HCT116 (cell line): ENCODE results near the gene CEBPB. TPM values are rescaled to one million over a fixed set of nuclear protein-coding genes. Genes with fewer than 3 reads are reported as not detected.

Experiments used
- ATAC-seq: fragments of 200-7000 bp; cut with Tn5 transposase; 2 replicates; pipeline ENCODE4 v1.9.1; 2020; ENCODE audit warnings: mild to moderate bottlenecking, moderate library complexity
- BruUV-seq: library from RNA; stranded (reverse); fragments of 400-500 nt; replicated peaks from 2 replicates; lab custom pipeline; 2021; lab: Mats Ljungman, UMichigan
- CTCF ChIA-PET: fragments of 300-600 bp; sonication (Branson Sonifier 250); formaldehyde crosslinking; loops from one replicate; lab custom pipeline; 2021; ENCODE audit warnings: antibody characterized with exemption; lab: Charles Lee
- POLR2A ChIA-PET: fragments of 300-600, 350-600 bp; sonication (Branson Sonifier 250); formaldehyde crosslinking; loops from one replicate; lab custom pipeline; 2021; ENCODE audit warnings: antibody characterized with exemption; lab: Charles Lee
- RAD21 ChIA-PET, 2 experiments: fragments of 300-600 bp; sonication (Branson Sonifier 250); formaldehyde crosslinking; loops; one replicate each; lab custom pipeline; 2023; ENCODE audit warnings: low total read pairs in 2 of 2; ENCODE audit not compliant: uncharacterized antibody in 2 of 2, unreplicated experiment in 2 of 2, low non-redundant PET in 1 of 2; lab: Charles Lee
- DNase-seq: peaks from one replicate; pipeline ENCODE4 v3.0.0-alpha.2; 2010; ENCODE audit warnings: low read depth, low spot score
- H2AFZ ChIP-seq: fragments of 200-600 bp; shearing (Covaris generic), sonication (generic); 2 replicates; pipeline ENCODE4 v1.6.1; 2017; ENCODE audit warnings: low read depth, mixed run types, mixed read lengths, antibody characterized with exemption, low read length; ENCODE audit not compliant: poor library complexity, severe bottlenecking
- H3K27ac ChIP-seq: 2 replicates; pipeline ENCODE4 v1.5.1; 2012; ENCODE audit warnings: low read depth, low read length
- H3K27me3 ChIP-seq: fragments of 200-600 bp; sonication (generic); 2 replicates; pipeline ENCODE4 v1.6.1; 2016; ENCODE audit warnings: mixed run types, low read length, mixed read lengths; ENCODE audit not compliant: insufficient read depth
- H3K36me3 ChIP-seq, 2 experiments: fragments of 200-500 bp in 1 of 2; fragments of 200-600 bp in 1 of 2; sonication (Bioruptor generic) in 1 of 2; sonication (generic) in 1 of 2; 2 replicates each; pipeline versions ENCODE4 v1.5.1 to v1.6.1; 2014 to 2016; ENCODE audit warnings: low read length in 2 of 2, inconsistent platforms in 1 of 2, mixed read lengths in 1 of 2, mixed run types in 1 of 2; ENCODE audit not compliant: insufficient read depth in 2 of 2, control insufficient read depth in 1 of 2
- H3K4me1 ChIP-seq, 2 experiments: fragments of 200-600 bp in 1 of 2; sonication (generic) in 1 of 2; 2 replicates each; pipeline versions ENCODE4 v1.5.1 to v1.6.1; 2012 to 2017; ENCODE audit warnings: low read length in 2 of 2, inconsistent platforms in 1 of 2, mild to moderate bottlenecking in 1 of 2, mixed read lengths in 1 of 2, mixed run types in 1 of 2, moderate library complexity in 1 of 2; ENCODE audit not compliant: insufficient read depth in 2 of 2, control insufficient read depth in 1 of 2
- H3K4me2 ChIP-seq: fragments of 200-600 bp; sonication (generic); 2 replicates; pipeline ENCODE4 v1.6.1; 2017; ENCODE audit warnings: mixed run types, low read length, mixed read lengths
- H3K4me3 ChIP-seq, 2 experiments: fragments of 200-600 bp in 1 of 2; sonication (generic) in 1 of 2; replicated peaks in 1 of 2; 2 replicates each; pipeline ENCODE4 v1.5.1; 2011 to 2016; ENCODE audit warnings: low read length in 2 of 2, control low read depth in 1 of 2, low read depth in 1 of 2, mild to moderate bottlenecking in 1 of 2, mixed read lengths in 1 of 2, mixed run types in 1 of 2
- H3K79me2 ChIP-seq: fragments of 200-600 bp; sonication (generic); 2 replicates; pipeline ENCODE4 v1.6.1; 2017; ENCODE audit warnings: mild to moderate bottlenecking, mixed run types, low read length, moderate library complexity, mixed read lengths; ENCODE audit not compliant: insufficient read depth
- H3K9ac ChIP-seq: fragments of 200-600 bp; sonication (generic); 2 replicates; pipeline ENCODE4 v1.6.1; 2016; ENCODE audit warnings: low read length, mixed read lengths
- H3K9me2 ChIP-seq: fragments of 200-600 bp; sonication (generic), shearing (Covaris generic); 2 replicates; pipeline ENCODE4 v1.6.1; 2017; ENCODE audit warnings: mixed run types, mild to moderate bottlenecking, moderate library complexity; ENCODE audit not compliant: insufficient read depth
- H3K9me3 ChIP-seq, 2 experiments: fragments of 200-500 bp in 1 of 2; fragments of 200-600 bp in 1 of 2; sonication (Bioruptor generic) in 1 of 2; sonication (generic) in 1 of 2; 2 replicates each; pipeline ENCODE4 v1.6.1; 2014 to 2017; ENCODE audit warnings: low read length in 2 of 2, mixed read lengths in 2 of 2, inconsistent platforms in 1 of 2, low read depth in 1 of 2, mild to moderate bottlenecking in 1 of 2, mixed run types in 1 of 2, moderate library complexity in 1 of 2; ENCODE audit not compliant: control insufficient read depth in 1 of 2, insufficient read depth in 1 of 2
- H4K20me1 ChIP-seq: fragments of 200-600 bp; sonication (generic), shearing (Covaris generic); 2 replicates; pipeline ENCODE4 v1.6.1; 2017; ENCODE audit warnings: mixed run types, mild to moderate bottlenecking, moderate library complexity; ENCODE audit not compliant: insufficient read depth
- CBX3 ChIP-seq: IDR thresholded peaks from 2 replicates; pipeline ENCODE4 v1.6.1; 2012; ENCODE audit warnings: low read depth
- CEBPB ChIP-seq: IDR thresholded peaks from 2 replicates; pipeline ENCODE4 v1.6.1; 2012; ENCODE audit warnings: low read depth
- CTCF ChIP-seq, 3 experiments: fragments of 200-600 bp in 1 of 3; sonication (generic) in 1 of 3; IDR thresholded peaks in 2 of 3; conservative IDR thresholded peaks in 1 of 3; 2 replicates each; pipeline ENCODE4 v1.5.1; 2012 to 2017; ENCODE audit warnings: low read depth in 2 of 3, low read length in 2 of 3, antibody characterized with exemption in 1 of 3, borderline replicate concordance in 1 of 3, control low read depth in 1 of 3, mild to moderate bottlenecking in 1 of 3, mixed read lengths in 1 of 3, mixed run types in 1 of 3, moderate library complexity in 1 of 3; ENCODE audit not compliant: insufficient read depth in 1 of 3
- EGR1 ChIP-seq: IDR thresholded peaks from 2 replicates; pipeline ENCODE4 v1.6.1; 2012; ENCODE audit warnings: low read depth
- ELF1 ChIP-seq: IDR thresholded peaks from 2 replicates; pipeline ENCODE4 v1.6.1; 2012; ENCODE audit warnings: low read depth, borderline replicate concordance
- EZH2 ChIP-seq: fragments of 200-600 bp; sonication (generic); IDR thresholded peaks from 2 replicates; pipeline ENCODE4 v1.6.1; 2017; ENCODE audit warnings: antibody characterized with exemption, mixed run types
- FOSL1 ChIP-seq: IDR thresholded peaks from 2 replicates; pipeline ENCODE4 v1.6.1; 2012; ENCODE audit warnings: low read depth
- JUND ChIP-seq: IDR thresholded peaks from 2 replicates; pipeline ENCODE4 v1.6.1; 2012
- MAX ChIP-seq: IDR thresholded peaks from 2 replicates; pipeline ENCODE4 v1.6.1; 2012
- POLR2A ChIP-seq: IDR thresholded peaks from 2 replicates; pipeline ENCODE4 v1.7.0; 2011; ENCODE audit warnings: borderline replicate concordance; ENCODE audit not compliant: insufficient read depth, insufficient read length; ENCODE audit errors: extremely low read depth
- POLR2AphosphoS5 ChIP-seq: IDR thresholded peaks from 2 replicates; pipeline ENCODE4 v1.6.1; 2011; ENCODE audit warnings: mild to moderate bottlenecking, low read depth, low read length, moderate library complexity
- RAD21 ChIP-seq: IDR thresholded peaks from 2 replicates; pipeline ENCODE4 v1.6.1; 2012; ENCODE audit warnings: low read depth, mild to moderate bottlenecking
- REST ChIP-seq: IDR thresholded peaks from 2 replicates; pipeline ENCODE4 v1.6.1; 2012; ENCODE audit warnings: low read depth
- SIN3A ChIP-seq: IDR thresholded peaks from 2 replicates; pipeline ENCODE4 v1.6.1; 2012; ENCODE audit warnings: low read depth
- SRF ChIP-seq: IDR thresholded peaks from 2 replicates; pipeline ENCODE4 v1.6.1; 2012; ENCODE audit warnings: low read depth
- TCF7L2 ChIP-seq: IDR thresholded peaks from 2 replicates; pipeline ENCODE4 v1.7.0; 2011; ENCODE audit warnings: borderline replicate concordance, inconsistent platforms; ENCODE audit not compliant: insufficient read depth, insufficient read length; ENCODE audit errors: extremely low read depth
- YY1 ChIP-seq: IDR thresholded peaks from 2 replicates; pipeline ENCODE4 v1.6.1; 2011; ENCODE audit warnings: low read length, low read depth, moderate library complexity, mild to moderate bottlenecking; ENCODE audit not compliant: insufficient replicate concordance; ENCODE audit errors: extremely low read depth
- ZBTB33 ChIP-seq: IDR thresholded peaks from 2 replicates; pipeline ENCODE4 v1.6.1; 2011; ENCODE audit warnings: mild to moderate bottlenecking, low read length, moderate library complexity; ENCODE audit not compliant: insufficient replicate concordance; ENCODE audit errors: extremely low read depth
- ZFX ChIP-seq: fragments of 450-650 bp; IDR thresholded peaks from 2 replicates; pipeline ENCODE4 v1.6.1; 2017
- ZNF274 ChIP-seq: fragments of 200-500 bp; sonication (Bioruptor generic); IDR thresholded peaks from 2 replicates; pipeline ENCODE4 v1.6.1; 2014; ENCODE audit warnings: mild to moderate bottlenecking, low read depth, low read length, inconsistent platforms
- intact Hi-C: fragments of 100-400 bp; cut with micrococcal nuclease; formaldehyde crosslinking; loops from 2 replicates; pipeline ENCODE4 v1.10.0; 2022
- total RNA-seq: library from RNA; stranded (reverse); gene quantifications from one replicate; pipeline ENCODE4 v1.2.1, GENCODE V29; 2021; ENCODE audit not compliant: unreplicated experiment

The CEBPB gene
- total RNA-seq, 1 experiment from 2014 or later = 113 TPM

- CTCF ChIA-PET = interaction anchor here (0.6 to 6.8 kb wide), 9 partner anchors 17 to 441 kb away, joined by 3 to 61 read pairs (median 3); no protein-coding TSS in a partner anchor
- no TSS peak for BruUV-seq
- no peak for ATAC-seq
- POLR2A ChIA-PET = no interaction called here
- no peaks in the 10 kb centered on the region for H3K36me3 ChIP-seq
- H3K9ac ChIP-seq = no peak overlapping the region
- H3K4me1 ChIP-seq = peaks cover 26 to 44% of the 10 kb centered on the region in 2 experiments
- H2AFZ ChIP-seq = no peak overlapping the region
- intact Hi-C loops = loop anchor here (5.0 kb wide), 2 partner anchors 157 to 547 kb away; partner anchors contain the start of gene PARD6B
- no peaks in the 10 kb centered on the region for H3K9me2 ChIP-seq
- no peak overlapping the region for H3K27ac ChIP-seq
- no peaks in the 10 kb centered on the region for H4K20me1 ChIP-seq
- H3K79me2 ChIP-seq = no peaks in the 10 kb centered on the region
- no peaks in the 10 kb centered on the region for H3K9me3 ChIP-seq
- H3K4me2 ChIP-seq = no peak overlapping the region
- no peak for TF ChIP-seq TCF7L2
- no peak for TF ChIP-seq JUND
- no peak for TF ChIP-seq ZFX
- TF ChIP-seq SIN3A = no peak
- no peak for TF ChIP-seq RAD21
- no peak for TF ChIP-seq ZNF274
- no peak for TF ChIP-seq FOSL1
- no peak for TF ChIP-seq MAX
- TF ChIP-seq YY1 = no peak
- no peak for TF ChIP-seq POLR2AphosphoS5
- TF ChIP-seq CEBPB = no peak
- no peak for TF ChIP-seq EGR1
- TF ChIP-seq CBX3 = no peak
- TF ChIP-seq ZBTB33 = no peak
- no peak for TF ChIP-seq POLR2A
- no peak for TF ChIP-seq EZH2
- TF ChIP-seq CTCF (IDR thresholded peaks at IDR 0.05 in 2 of 3, conservative IDR thresholded peaks at IDR 0.05 in 1 of 3; ENCODE audit: borderline replicate concordance in 1 of 3, insufficient read depth in 1 of 3, low read depth in 2 of 3, low read length in 2 of 3) = no peak
- no peak for TF ChIP-seq SRF
- no peak for TF ChIP-seq REST
- no peak for TF ChIP-seq ELF1
- RAD21 ChIA-PET = interaction anchor here (0.9 to 1.0 kb wide), 2 partner anchors 220 to 278 kb away, joined by 3 to 6 read pairs; no protein-coding TSS in a partner anchor
- no peaks in the 10 kb centered on the region for H3K27me3 ChIP-seq
- H3K4me3 ChIP-seq = no peak overlapping the region
- DNase-seq = no peak
These were observed 5.2 kb upstream of the CEBPB start for GRCh38 chr20:50185426-50185825.
